Measurements from ENCODE around the gene PANX1.
A peak's percentile ranks its signal among the peaks of the same experiment; 100 is the strongest.

PANX1 gene

DNA sequence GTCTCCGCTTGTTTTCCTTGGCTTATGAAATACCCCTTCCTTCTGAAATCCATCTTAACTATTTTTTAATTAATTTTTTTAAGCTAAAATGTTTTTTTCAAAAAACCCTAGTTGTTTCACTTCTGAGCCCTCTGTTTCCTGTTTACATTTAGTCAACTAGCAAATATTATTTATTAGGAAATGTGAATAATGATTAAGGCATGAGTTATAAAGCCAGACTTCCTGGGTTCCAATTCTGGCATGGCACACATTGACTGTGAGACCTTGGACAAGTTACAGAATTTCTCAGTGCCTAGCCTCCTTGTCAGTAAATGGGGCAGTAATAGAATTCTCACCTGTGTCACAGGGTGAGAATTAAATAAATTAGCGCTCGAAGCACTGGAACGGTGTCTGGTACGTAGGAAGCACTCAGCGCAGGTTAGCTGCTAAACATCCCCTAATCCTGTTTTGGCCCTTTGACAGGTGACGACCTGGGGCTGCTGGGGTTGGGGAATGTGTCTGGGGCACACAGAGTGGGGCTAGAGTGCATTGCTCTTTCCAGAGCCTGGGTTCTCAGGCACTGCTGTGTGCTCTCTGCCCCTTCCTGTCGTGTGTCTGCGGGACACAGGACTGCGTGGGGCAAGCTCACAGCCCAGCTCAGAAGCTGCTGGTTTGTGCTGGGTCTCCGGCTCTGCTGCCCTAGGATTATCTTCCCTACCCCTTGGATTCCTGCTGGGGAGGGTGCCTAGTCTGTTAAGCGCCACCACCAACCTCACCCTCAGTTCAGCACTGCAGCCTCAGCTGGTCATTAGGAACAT is 13.1 kb downstream of the PANX1 start:
- peak in 1 of 2 donors; percentile 34 for DNase-seq (ENCODE audit: low read depth in 2 of 2)
- no peak overlapping the region for H3K4me3 ChIP-seq (replicated peaks in 1 of 2; ENCODE audit: low read depth in 2 of 2, low read length in 2 of 2)
- TF ChIP-seq, protein P1, sequence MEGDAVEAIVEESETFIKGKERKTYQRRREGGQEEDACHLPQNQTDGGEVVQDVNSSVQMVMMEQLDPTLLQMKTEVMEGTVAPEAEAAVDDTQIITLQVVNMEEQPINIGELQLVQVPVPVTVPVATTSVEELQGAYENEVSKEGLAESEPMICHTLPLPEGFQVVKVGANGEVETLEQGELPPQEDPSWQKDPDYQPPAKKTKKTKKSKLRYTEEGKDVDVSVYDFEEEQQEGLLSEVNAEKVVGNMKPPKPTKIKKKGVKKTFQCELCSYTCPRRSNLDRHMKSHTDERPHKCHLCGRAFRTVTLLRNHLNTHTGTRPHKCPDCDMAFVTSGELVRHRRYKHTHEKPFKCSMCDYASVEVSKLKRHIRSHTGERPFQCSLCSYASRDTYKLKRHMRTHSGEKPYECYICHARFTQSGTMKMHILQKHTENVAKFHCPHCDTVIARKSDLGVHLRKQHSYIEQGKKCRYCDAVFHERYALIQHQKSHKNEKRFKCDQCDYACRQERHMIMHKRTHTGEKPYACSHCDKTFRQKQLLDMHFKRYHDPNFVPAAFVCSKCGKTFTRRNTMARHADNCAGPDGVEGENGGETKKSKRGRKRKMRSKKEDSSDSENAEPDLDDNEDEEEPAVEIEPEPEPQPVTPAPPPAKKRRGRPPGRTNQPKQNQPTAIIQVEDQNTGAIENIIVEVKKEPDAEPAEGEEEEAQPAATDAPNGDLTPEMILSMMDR (IDR thresholded peaks at IDR 0.05; ENCODE audit: low read depth, low read length), result no peak

DNA sequence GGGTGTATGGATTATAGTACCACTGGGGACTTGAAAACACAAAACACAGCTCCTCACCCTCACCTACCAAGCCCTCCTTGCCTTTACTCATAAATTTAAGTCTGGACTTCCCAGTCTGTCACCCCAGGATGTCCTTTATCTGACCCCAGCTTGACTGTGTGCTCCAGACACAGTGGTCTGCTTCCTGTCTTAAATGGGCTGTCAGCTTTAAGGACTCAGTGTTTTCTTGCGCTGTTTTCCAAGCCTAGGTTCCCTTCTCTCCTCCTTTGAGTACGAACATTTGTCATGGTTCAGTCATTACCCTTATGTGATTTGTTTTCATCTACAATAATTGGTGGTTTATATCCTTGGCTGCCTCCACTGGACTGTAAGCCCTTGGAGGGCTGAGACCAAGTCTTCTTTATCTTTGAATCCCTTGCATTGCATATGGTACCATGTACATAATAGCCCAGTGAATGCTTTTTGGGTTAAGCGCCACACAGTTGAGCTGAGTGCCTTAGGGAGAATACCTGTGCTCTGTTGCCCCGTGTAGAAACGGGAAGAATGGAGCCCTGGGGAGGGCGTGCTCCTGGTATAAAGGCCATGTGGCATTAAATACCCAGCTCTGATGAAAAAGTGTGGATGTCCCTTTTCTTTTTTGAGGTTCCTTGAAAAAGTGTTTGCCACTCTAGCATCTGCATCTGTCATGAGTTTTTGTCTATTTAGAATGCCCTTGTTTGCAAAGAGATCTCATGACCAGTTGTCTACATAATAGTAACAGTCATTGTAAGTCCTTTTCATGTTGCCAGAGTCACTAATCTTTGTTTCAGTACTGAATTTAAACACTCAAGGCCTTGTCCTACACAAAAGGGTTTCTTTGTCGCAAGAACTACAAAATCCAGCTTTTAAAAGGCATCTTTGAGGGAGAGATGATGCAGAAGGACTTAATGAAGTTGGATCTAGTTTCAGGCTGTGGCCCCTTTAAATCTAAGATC is 14.0 kb downstream of the PANX1 start:
- DNase-seq (ENCODE audit: low read depth in 2 of 2), result peak; percentile 32 to 39
- no peak overlapping the region for H3K4me3 ChIP-seq (replicated peaks in 1 of 2; ENCODE audit: low read depth in 2 of 2, low read length in 2 of 2)
- TF ChIP-seq, protein P1 (IDR thresholded peaks at IDR 0.05; ENCODE audit: low read depth, low read length), result no peak

DNA sequence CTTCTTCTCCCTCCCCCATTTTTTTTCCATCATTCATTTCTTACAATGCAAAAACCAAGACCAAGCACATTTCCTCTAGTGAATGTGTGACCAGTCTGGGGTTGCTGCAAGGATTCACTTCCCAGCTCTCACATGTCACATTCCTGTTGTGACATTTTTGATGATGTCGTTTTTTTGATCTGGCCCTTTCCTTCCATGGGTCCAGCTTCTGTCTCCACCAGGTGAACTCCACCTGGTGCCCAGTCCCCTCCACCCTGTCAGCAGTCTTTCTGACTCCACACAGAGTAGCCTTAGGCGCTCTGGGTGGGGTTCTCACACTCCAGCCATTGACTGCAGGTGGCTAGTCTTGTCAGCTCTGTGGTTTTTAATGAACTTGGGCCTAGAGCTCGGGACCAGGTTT is 15.6 kb downstream of the PANX1 start:
- H3K4me3 ChIP-seq (replicated peaks in 1 of 2; ENCODE audit: low read depth in 2 of 2, low read length in 2 of 2), result no peak overlapping the region
- no peak for DNase-seq (ENCODE audit: low read depth in 2 of 2)
- TF ChIP-seq, protein P1 (IDR thresholded peaks at IDR 0.05; ENCODE audit: low read depth, low read length), result no peak

DNA sequence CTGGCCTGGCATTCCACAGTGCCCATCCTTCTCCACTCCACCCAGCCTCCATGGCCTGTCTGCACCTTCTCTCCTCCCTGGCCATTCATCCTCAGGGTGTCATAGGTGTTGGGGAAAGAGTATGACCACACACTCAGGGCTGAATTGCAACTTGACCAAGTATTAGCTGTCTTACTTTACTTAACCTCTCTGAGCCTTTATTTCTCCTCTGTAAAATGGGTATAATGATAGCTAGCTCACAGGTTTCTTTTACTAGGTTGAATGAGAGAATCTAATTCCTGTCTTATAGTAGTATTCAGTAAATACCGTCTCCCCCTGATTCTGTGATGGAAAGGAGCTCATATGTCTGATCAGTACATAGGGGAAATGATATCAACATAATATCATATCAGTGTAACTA is 16.0 kb downstream of the PANX1 start:
- no peak overlapping the region for H3K4me3 ChIP-seq (replicated peaks in 1 of 2; ENCODE audit: low read depth in 2 of 2, low read length in 2 of 2)
- TF ChIP-seq, protein P1 (IDR thresholded peaks at IDR 0.05; ENCODE audit: low read depth, low read length), result no peak
- DNase-seq (ENCODE audit: low read depth in 2 of 2), result no peak

DNA sequence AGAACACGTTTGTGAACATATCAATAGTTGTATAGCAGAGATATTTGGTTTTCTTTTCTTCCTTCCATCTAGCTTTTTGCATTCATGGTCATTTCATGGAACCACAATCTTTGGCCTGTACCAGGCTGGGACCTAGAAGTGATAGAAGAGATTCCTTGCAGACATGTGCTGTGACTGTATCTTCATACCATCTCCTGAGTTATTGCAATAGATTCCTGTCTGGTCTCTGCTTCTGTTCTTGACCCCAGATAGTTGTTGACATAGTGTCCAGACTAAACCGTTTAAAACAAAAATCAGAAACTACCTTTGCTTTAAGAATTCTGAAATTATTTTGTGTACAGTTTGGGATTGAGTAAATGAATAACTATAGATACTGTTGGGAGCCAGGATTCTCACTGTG is 16.8 kb downstream of the PANX1 start:
- DNase-seq (ENCODE audit: low read depth in 2 of 2), result no peak
- TF ChIP-seq, protein P1 (IDR thresholded peaks at IDR 0.05; ENCODE audit: low read depth, low read length), result no peak
- no peak overlapping the region for H3K4me3 ChIP-seq (replicated peaks in 1 of 2; ENCODE audit: low read depth in 2 of 2, low read length in 2 of 2)

DNA sequence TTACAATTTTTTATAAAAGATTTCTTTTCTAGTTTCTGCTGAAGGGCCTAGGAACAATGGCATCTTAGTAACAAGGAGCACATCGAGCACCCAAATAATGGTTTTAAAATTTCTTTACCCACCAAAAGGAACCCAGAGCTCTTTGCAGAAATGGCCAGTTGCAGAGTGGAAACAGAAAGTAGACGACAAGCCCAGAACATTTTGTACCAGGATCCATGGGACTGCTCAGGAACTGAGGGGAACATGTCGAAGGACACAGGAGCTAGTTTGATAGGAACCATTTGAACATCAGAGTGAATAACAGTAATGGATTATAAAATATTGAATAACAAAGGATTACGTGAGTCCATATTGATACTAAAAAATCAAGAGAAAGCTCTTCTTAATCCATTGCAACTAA is 17.3 kb downstream of the PANX1 start:
- no peak overlapping the region for H3K4me3 ChIP-seq (replicated peaks in 1 of 2; ENCODE audit: low read depth in 2 of 2, low read length in 2 of 2)
- TF ChIP-seq, protein P1 (IDR thresholded peaks at IDR 0.05; ENCODE audit: low read depth, low read length), result no peak
- DNase-seq (ENCODE audit: low read depth in 2 of 2), result no peak

Measured in cardiac fibroblast (primary cell).